NCI-H82 treated with DMSO at 0.1 percent for 48 hours (cell line): ENCODE results near the gene TNFRSF14.
"Not testable (repeated sequence)": the region's sequence is repeated elsewhere in the genome, so short reads cannot be mapped to it uniquely, and the experiment has no call there.

Experiments used
- DNase-seq: peaks from one replicate; lab custom pipeline; 2025; ENCODE audit not compliant: unreplicated experiment; lab: John Stamatoyannopoulos, UW

The TNFRSF14 gene

DNA sequence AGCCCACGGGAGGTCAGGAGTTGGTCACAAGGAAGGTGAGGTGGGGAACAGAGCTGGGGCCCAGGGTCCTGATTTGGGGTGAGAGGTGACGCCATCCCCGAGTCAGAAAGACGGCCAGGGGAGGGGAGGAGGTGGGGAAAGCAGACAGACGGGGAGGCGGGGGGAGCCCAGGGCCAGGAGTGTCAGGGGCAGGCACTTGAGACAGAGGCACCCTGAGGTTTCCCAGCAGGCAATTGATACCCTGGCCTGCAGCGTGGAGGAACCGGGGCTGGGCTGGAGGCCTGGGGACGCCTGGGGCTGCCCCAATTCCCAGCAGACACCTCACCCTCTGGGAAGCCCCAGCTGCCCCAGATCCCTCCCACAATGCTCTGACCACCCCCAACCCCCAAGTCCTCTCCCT, 3.1 kb upstream of the TNFRSF14 start:
- not testable (repeated sequence) for DNase-seq

DNA sequence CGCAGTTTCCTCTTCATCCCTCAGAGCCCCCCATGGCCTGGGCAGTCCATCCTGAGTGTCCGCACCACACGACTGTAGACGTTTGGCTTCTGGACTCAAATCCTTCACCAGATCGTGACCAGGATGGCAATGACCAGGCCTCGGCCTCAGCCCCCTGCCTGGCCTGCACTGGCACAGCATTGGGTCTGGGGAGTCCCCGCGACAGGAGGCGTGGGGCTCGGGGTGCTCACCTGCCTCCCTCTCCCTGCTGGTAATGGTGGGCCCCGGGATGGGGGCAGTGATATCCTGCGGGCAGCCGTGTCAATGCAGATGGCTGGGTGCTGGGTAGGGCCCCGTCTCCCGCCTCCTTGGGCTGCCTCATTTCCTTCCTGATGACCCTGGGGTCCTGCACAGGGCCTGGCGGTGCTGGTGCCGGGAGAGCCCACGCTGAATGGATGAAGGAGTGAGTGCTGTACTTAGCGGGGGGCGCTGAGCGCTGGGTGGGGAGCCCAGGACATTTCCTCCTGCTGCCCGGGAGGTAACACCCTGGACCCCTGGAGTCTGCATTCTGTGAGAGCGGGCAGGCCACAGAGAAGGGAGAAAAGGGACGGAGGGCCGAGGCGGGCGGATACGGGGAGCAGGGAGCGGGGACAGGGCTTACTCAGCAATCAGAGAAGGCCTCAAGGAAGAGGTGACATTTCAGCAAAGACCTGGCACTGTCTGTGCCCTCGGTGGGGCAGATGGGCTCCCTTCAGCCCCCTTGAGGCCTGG, 2.1 kb upstream of the TNFRSF14 start:
- DNase-seq = no peak

DNA sequence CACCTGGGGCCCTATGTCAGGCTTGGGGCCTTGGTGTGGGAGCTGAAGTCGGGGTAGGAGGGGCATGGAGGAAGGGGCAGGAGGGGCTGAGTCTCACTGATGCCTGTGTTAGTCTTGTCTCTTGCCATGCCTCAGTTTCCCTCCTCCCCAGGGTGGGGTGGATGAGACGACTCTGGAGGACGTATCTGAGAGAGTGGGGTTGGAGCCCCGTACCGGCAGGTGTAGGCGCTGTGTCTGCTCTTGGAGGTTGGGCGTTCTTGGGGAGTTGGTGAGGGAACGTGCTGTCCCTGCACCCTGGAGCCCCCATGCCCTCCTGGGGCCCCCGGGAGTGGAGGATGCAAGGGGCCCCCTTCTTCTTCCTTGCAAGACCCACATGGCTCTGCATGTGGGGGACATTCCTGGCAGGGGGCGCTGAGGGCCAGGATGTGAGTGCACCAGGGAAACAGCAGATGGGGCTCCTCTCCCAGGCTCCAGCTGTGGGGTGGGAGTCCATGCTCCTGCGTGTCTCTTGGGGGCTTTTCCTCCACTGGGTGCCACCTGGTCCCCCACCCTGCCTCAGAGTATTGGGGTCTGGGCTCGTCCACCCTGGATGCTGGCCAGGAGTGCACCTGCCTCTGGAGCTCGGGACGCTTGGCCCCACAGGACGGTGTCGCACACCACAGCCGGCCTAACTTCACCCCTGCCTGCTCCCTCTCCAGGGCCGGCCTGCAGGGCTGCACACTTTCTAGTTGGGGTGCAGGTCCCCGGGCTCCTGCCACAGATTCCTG, 1.4 kb upstream of the TNFRSF14 start:
- no peak for DNase-seq

DNA sequence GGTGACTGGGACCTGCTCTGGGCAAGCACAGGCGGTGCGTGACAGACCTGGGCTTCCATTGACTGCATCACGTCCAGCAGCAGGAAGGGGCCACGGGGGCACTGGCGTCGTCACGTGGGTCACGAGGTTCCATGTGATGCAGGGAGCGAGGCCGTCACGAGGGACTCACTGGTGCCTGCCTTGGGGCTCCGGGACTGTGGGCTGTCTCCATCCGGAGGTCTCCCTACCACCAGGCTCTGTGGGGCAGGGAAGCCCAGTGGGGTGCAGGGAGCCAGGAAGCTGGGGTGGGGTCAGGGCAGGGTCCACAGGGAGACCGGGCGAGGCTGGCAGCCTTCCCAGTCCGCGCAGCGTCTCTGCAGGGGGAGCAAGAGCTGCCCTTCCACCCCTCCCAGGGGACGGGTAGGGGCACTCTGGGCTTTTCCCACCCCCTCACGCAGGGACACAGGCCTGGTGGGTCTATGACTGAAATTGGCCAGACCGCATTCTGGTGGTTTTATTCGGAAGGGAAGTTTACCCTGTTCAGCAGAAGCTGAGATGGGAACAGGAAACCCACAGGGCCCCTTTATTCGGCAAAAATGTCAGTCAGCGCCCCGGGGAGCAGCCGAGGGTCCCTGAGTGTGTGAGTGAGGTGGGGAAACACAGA, 416 bp upstream of the TNFRSF14 start:
- DNase-seq = no peak

DNA sequence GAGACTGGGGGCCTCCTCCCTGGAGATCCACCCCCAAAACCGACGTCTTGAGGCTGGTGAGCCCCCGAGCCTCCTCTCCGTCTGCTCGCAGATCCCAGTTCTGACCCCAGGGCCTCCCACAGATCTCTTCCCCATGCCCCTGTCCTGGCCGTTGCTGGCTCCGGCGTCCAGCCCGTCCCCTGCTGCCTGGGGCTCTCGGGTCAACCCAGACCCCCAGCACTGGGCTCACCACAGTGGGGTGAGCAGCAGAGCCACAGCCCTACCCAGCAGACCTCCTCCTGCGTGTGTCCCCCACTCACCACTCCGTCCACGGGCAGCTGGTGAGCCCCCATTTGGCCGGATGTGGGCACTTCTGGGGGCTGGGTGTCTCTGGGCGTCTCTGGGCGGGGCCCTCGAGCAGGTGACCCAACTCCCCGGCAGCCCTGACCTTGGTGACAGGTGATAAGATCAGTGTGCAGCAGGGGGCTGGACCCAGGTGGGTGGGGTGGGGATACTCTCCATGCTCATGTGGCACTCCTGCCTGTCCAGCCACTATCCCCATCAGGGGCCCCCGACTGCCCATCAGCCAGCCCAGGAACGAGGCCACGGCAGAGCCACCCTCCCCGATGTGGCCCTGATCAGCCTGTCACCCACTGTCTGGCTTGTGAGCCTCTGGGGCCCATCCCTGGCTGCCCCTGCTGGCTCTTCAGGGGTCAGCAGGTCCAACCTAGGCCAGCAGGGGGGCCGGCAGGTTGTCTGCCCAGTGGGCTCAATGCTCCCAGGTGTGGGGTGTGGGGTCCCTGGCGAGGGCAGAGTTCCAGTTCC, 709 bp downstream of the TNFRSF14 start:
- DNase-seq = no peak

DNA sequence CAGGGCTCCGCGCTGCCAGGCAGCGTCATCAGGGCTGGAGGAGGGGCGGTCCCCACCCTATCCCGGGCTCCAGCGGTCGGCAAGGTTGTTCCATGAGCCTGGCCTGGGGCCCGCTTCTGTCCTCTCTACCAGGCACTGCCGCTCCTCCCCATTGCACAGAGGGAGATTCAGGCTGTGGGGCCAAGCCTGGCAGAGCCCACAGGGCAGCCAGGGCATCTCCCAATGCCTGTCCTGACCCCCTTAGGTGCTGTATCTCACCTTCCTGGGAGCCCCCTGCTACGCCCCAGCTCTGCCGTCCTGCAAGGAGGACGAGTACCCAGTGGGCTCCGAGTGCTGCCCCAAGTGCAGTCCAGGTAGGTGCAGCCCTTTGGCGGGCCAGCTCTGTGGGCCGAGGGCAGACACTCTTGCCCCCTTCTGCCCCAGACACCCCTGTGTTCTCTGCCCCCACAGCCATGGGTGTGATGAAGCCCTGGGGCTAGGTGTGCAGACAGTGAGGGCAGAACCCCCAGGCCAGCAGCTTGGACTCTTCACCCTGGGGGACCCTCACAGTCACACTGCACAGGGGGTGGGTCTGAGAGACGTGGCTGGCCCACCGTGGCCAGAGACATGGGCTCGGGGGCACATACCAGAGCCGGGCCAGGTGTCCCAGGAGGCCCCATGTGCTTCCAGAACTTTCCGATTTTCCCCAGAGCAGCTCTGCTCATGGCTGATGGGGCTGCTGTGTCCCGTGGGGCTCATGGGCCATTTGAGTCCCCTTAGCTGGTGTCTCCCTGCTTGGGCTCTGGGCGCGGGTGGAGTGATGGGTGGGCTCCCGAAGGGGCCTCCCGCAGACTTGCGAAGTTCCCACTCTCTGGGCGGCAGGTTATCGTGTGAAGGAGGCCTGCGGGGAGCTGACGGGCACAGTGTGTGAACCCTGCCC, 1.6 kb downstream of the TNFRSF14 start:
- DNase-seq = no peak

DNA sequence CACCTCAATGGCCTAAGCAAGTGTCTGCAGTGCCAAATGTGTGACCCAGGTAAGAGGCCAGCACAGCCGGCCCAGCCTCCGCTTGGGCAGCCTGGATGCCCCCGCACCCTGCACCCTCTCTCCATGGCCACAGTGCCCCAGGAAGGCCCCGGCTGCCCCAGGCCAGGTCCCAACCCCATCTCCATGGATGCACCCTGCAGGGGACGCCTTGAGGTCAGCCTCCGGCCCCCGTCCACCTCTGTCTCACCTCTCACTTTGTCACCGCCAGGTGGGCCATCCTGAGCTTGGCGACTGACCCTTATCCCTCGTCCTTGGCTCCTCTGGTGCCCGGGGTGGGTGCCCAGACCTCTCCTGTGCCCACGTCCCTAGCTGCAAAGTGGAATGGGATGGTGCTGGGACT, 2.2 kb downstream of the TNFRSF14 start:
- no peak for DNase-seq

DNA sequence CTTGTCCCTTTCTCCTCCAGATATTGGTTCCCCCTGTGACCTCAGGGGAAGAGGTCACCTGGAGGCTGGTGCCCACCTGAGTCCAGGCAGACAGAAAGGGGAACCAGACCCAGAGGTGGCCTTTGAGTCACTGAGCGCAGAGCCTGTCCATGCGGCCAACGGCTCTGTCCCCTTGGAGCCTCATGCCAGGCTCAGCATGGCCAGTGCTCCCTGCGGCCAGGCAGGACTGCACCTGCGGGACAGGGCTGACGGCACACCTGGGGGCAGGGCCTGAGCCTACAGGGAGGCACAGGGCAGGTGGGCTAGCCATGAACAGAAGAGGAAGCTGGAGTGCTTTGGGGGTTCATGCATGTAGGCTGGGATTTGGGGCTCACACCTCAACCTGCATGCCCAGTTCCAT, 2.7 kb downstream of the TNFRSF14 start:
- DNase-seq = no peak

DNA sequence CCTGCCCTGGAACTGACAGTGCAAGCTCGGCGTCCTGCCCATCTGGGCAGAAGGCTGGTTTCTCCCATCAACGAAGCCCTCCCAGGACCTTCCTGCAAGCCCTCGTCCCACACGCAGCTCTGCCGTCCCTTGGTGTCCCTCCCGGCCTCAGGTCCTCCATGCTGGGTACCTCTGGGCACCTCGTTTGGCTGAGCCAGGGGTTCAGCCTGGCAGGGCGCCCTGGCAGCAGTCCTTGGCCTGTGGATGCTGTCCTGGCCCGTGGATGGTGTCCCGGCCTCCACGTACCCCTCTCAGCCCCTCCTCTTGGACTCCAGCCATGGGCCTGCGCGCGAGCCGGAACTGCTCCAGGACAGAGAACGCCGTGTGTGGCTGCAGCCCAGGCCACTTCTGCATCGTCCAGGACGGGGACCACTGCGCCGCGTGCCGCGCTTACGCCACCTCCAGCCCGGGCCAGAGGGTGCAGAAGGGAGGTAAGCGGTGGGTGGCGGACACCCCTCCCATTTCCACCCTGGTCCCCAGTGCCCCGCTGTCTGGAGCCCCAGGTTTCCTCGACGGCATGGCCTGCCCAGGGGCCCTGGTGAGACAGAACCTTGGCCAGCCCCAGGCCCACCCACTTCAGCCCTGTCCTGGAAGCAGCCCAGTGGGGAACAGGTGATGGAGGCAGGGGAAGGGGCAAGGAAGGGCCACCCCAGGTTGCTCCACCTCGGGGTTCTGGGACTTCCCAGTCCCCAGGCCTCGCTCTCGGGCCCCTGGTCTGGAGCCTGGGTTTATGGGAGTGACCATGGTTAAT, 3.5 kb downstream of the TNFRSF14 start:
- DNase-seq = no peak

DNA sequence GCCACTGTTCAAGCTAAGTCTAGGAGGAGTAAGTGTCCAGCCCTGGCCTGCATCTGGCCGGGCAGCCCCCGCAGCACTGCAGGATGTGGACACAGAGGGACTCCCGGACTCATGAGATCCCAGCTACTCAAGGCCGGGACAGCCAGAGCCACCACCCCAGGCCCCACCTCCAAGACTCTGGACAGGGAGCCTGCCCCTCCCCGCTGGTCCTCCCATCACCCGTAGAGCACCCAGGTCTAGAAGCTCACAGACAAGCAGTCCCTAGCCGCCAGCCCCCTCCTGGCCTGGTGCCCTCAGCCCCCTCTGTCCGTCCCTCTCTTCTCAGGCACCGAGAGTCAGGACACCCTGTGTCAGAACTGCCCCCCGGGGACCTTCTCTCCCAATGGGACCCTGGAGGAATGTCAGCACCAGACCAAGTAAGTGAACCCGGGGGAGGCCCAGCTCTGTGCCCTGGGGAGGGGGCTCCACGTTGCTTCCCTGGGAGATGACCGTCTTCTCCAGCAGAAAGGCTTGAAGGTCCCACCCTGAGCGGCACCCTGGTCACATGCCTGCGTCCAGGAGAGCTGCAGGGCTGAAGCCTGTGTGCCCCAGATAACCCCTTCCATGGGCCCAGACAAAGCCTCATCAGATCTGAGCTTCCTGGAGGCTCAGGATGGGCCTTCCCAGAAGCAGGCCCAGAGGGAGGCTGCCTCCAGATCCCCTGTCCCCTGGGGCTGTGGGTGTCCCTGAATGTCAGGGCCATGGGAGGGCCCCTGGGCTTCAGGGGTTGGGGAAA, 4.3 kb downstream of the TNFRSF14 start:
- DNase-seq = no peak

DNA sequence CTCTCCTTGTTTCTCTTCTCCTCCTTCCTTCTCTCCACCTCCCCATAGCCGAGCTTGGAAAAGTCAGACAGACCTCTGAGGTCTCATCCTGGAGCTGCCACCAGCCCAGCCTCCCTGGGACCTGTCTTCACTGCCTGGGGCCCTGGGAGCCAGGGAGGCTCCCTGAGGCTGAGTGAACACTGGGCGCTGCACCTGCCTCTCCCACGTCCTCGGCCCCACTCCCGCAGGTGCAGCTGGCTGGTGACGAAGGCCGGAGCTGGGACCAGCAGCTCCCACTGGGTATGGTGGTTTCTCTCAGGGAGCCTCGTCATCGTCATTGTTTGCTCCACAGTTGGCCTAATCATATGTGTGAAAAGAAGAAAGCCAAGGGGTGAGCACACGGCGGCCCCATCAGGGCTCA, 5.3 kb downstream of the TNFRSF14 start:
- DNase-seq = no peak

DNA sequence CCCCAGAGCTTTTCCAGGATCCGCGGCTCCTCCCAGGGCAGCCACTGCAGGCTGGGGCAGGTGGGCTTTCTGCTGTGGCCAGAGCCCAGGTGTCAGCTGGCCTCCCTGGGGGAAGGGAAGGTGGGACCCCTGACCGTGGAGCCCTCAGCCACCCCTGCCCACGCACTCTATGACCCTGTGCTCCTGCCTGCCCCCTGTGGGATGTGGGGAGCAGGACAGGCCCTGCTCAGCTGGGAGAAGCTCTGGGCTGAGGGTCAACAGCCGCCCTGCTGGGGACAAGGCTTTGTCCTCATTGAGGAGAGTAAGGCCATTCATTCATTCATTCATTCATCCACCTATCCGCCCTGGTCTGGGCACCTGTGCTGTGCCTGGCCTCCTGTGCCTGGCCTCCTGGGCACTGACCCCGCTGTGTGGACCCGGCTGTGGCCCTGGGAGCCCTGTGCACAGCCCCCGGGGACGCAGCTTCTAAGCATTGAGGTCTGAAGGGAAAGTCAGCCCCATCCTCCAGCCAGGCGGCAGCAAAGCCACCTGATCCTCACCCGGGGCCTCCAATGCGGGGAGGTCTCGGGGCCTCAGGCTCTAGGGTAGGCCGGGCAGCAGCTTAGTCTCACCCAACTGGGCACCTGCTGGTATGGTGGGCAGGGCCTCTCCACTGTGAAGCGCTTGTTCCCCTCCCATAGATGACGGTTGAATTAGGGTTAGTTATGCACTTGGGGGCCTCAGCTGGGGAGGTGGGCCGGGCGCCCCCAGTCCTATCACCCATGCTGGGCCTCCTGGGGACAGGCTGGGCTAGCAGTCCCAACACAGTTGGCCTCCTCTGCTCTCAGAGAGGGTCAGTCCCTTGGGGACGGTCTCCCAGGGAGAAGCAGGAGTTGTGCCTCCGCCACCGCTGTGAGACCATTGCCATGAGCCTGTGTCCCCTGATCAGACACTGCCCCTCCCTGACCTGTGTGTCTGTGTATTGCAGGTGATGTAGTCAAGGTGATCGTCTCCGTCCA, 6.0 kb downstream of the TNFRSF14 start:
- no peak for DNase-seq

DNA sequence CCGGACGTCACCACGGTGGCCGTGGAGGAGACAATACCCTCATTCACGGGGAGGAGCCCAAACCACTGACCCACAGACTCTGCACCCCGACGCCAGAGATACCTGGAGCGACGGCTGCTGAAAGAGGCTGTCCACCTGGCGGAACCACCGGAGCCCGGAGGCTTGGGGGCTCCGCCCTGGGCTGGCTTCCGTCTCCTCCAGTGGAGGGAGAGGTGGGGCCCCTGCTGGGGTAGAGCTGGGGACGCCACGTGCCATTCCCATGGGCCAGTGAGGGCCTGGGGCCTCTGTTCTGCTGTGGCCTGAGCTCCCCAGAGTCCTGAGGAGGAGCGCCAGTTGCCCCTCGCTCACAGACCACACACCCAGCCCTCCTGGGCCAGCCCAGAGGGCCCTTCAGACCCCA, 7.0 kb downstream of the TNFRSF14 start:
- DNase-seq = no peak

DNA sequence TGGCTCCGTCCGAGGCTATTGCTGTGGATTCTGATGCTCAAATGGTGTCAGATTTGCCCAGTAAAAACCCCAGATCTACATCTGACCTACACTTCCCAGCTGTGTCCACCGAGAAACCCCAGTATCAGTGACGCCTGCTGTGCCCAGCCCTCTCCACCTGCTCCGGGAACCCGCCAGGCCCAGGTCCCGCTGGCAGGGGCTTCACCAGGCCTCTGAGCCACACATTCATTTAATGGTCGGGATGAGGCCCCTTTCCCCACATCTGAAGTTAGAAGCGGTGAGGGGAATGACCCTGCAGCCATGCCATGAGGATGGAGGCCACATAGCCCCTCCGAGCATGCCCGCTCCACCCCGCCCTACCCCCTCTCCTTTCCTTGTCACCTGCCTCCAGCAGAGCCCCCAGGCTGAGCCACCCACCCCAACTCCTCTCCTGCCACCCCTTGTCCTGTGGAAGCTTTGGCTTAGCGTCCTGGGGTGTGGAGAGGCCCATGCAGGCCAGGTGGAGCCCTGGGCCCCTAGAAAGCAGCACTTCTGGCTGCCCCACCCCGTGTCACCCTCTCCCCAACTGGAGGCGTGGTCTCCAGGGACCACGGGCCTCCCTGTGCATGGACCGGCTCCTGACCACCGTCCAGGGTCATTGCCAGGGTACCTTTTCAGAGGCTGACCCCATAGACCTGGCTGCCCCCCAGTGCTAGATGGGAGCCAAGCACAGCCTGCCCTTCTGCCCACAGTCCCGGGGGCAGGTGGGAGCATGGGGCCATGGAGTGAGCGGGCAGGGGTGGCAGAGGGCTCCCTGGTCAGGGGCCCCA, 8.0 kb downstream of the TNFRSF14 start:
- no peak for DNase-seq

DNA sequence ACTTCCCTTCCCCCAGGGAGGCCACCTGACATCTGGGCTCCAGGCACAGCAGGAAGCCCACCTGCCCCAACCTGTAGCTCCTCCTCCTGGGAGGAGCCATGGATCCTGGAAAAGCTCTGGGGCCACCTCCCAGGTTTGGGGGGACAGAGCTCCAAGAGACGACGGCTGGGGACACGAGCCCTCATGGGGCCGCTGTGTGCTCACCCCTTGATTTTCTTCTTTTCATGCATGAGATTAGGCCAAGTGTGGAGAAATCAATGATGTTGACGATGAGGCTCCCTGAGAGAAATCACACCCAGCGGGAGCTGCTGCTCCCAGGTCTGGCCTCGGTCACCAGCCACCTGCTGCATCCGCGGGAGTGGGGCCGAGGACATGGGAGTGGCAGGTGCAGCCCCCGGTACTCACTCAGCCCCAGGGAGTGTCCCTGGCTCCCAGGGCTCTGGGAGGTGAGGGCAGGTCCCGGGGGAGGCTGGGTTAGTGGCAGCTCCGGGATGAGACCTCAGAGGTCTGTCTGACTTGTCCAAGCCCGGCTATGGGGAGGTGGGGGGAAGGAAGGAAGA, 8.7 kb downstream of the TNFRSF14 start:
- DNase-seq = no peak
